ENCODE measurements around the gene EFTUD2. TPM values are rescaled to one million over a fixed set of nuclear protein-coding genes. Genes with fewer than 3 reads are reported as not detected.

The EFTUD2 gene
- polyA plus RNA-seq, 3 donors = 82.9 to 144 (median 104) TPM

DNA sequence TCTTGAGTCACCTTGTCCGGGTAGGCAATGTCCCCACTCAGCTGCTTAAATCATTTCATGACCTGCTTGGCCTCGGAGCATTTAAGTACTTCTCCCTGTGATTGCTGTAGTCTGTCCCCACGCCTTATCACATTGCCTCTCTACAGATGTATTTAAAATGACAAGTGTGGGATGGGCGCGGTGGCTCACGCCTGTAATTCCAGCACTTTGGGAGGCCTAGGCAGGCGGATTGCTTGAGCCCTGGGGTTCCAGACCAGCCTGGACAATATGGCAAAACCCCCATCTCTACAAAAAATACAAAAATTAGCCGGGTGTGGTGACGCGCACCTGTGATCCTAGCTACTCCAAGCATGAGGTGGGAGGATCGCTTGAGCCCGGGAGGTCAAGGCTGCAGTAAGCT is 67.9 kb downstream of the EFTUD2 start:
- H3K4me1 ChIP-seq (ENCODE audit: control insufficient read depth in 1 of 2, insufficient read depth in 2 of 2, low read length in 2 of 2) = peaks cover 10 to 20% of the 10 kb centered on the region in 2 donors
- no peak for DNase-seq
- no peak overlapping the region for H3K27ac ChIP-seq (ENCODE audit: low read depth in 1 of 2, low read length in 2 of 2)
- peaks cover 0 to 12% of the 10 kb centered on the region in 2 donors for H3K9me3 ChIP-seq (replicated peaks in 1 of 2; ENCODE audit: control insufficient read depth in 1 of 2, insufficient read depth in 1 of 2, low read length in 2 of 2)
- Mint-ChIP-seq H3K36me3 (peaks cover 0 to 5% of the 10 kb centered on the region in 2 donors), H3K27me3 (ENCODE audit: low read depth in 3 of 3) (peaks cover 75 to 90% (median 78%) of the 10 kb centered on the region in 3 donors), H3K4me1 (peaks cover 11% of the 10 kb centered on the region), H3K27ac (no peak overlapping the region), H3K9me3 (peaks cover 0 to 26% (median 6%) of the 10 kb centered on the region in 7 donors), H3K4me3 (peak overlapping the region in 1 of 2 donors; percentile 75)
- TF ChIP-seq, protein P1, sequence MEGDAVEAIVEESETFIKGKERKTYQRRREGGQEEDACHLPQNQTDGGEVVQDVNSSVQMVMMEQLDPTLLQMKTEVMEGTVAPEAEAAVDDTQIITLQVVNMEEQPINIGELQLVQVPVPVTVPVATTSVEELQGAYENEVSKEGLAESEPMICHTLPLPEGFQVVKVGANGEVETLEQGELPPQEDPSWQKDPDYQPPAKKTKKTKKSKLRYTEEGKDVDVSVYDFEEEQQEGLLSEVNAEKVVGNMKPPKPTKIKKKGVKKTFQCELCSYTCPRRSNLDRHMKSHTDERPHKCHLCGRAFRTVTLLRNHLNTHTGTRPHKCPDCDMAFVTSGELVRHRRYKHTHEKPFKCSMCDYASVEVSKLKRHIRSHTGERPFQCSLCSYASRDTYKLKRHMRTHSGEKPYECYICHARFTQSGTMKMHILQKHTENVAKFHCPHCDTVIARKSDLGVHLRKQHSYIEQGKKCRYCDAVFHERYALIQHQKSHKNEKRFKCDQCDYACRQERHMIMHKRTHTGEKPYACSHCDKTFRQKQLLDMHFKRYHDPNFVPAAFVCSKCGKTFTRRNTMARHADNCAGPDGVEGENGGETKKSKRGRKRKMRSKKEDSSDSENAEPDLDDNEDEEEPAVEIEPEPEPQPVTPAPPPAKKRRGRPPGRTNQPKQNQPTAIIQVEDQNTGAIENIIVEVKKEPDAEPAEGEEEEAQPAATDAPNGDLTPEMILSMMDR (IDR thresholded peaks at IDR 0.05) = no peak
- no peaks in the 10 kb centered on the region for H4K20me1 ChIP-seq (ENCODE audit: insufficient read depth, low read length)
- no peak overlapping the region for H3K4me2 ChIP-seq (replicated peaks; ENCODE audit: extremely low read depth, low read length, poor library complexity, severe bottlenecking)
- H3K79me2 ChIP-seq (ENCODE audit: insufficient read depth, low read length) = no peaks in the 10 kb centered on the region
- no peak overlapping the region for H3K4me3 ChIP-seq (replicated peaks in 1 of 3; ENCODE audit: low read depth in 2 of 3, low read length in 3 of 3)
- H2AFZ ChIP-seq (ENCODE audit: insufficient read depth, low read depth, low read length, poor library complexity, severe bottlenecking) = no peak overlapping the region
- H3K36me3 ChIP-seq (replicated peaks in 1 of 2; ENCODE audit: control insufficient read depth in 1 of 2, insufficient read depth in 2 of 2, low read length in 2 of 2) = no peaks in the 10 kb centered on the region
- H3K27me3 ChIP-seq (ENCODE audit: control insufficient read depth in 2 of 2, insufficient read depth in 2 of 2, low read length in 2 of 2) = peaks cover 48 to 75% of the 10 kb centered on the region in 2 donors
- no peak overlapping the region for H3K9ac ChIP-seq (ENCODE audit: insufficient read depth, low read length, poor library complexity, severe bottlenecking)
- intact Hi-C loops (cut with micrococcal nuclease) = no loop called here
- WGBS (ENCODE audit: insufficient coverage) = 94% methylated on average over 3 of the region's 12 CpGs

DNA sequence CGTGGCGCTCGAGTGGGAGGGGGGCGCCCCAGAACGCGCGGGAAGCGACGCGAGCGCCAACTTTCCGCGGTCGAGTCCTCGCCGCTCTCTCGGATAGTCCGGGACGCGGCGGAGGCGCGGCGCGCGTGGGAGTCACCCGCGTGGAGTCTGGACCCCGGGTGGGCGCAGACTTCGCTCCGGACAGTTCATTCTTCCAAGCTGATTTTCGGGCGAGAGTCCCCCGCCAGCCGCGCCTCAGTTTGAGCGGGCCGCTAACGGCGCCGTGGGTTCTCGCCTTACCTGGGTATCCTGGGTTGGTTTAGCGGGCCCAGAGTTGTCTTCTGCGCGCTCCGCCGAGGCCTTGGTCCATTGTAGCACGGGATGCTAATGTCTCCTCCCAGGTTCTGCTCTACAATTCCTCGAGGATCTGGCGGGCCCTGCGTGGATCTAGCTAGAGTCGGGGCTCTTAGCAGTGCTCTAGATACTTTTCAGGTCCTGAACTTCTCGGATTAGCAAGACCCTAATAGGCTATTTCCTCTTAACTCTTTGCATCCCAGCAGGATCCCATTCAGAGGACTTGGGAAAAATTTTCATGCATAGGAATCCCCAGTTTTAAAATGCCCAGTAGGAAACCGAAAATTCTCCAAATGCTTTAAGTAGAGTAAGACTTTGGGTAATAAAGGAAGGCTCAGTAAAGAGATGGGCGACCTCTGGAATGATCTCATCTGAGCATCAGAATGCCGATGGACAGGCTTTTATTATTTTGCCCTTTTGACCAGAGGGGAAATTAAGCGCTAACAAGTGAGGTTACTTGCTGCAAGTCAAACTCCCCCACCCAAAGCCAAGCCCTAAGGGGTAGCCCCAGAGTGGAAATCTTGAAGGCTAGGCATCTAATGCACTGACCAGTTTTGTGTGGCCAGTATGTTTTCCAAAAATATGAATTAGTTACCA is 68.6 kb downstream of the EFTUD2 start:
- H3K27me3 Mint-ChIP-seq (ENCODE audit: low read depth in 3 of 3) = peaks cover 76 to 95% (median 76%) of the 10 kb centered on the region in 3 donors
- H3K36me3 ChIP-seq (replicated peaks in 1 of 2; ENCODE audit: control insufficient read depth in 1 of 2, insufficient read depth in 2 of 2, low read length in 2 of 2) = no peaks in the 10 kb centered on the region
- H3K27ac ChIP-seq (ENCODE audit: low read depth in 1 of 2, low read length in 2 of 2) = no peak overlapping the region
- H3K9ac ChIP-seq (ENCODE audit: insufficient read depth, low read length, poor library complexity, severe bottlenecking) = peak overlapping the region; percentile 0
- peak overlapping the region; percentile 73 for H3K4me2 ChIP-seq (replicated peaks; ENCODE audit: extremely low read depth, low read length, poor library complexity, severe bottlenecking)
- TF ChIP-seq, protein P1 (IDR thresholded peaks at IDR 0.05) = no peak
- H3K4me1 Mint-ChIP-seq = peaks cover 11% of the 10 kb centered on the region
- intact Hi-C loops (cut with micrococcal nuclease) = no loop called here
- WGBS (ENCODE audit: insufficient coverage) = 3% methylated on average over 55 of the region's 58 CpGs
- H3K4me3 ChIP-seq (replicated peaks in 1 of 3; ENCODE audit: low read depth in 2 of 3, low read length in 3 of 3) = peak overlapping the region in 1 of 3 experiments; percentile 60
- H3K9me3 Mint-ChIP-seq = peaks cover 0 to 28% (median 6%) of the 10 kb centered on the region in 7 donors
- no peak overlapping the region for H3K27ac Mint-ChIP-seq
- no peaks in the 10 kb centered on the region for H4K20me1 ChIP-seq (ENCODE audit: insufficient read depth, low read length)
- no peaks in the 10 kb centered on the region for H3K79me2 ChIP-seq (ENCODE audit: insufficient read depth, low read length)
- peaks cover 10 to 20% of the 10 kb centered on the region in 2 donors for H3K4me1 ChIP-seq (ENCODE audit: control insufficient read depth in 1 of 2, insufficient read depth in 2 of 2, low read length in 2 of 2)
- peaks cover 0 to 5% of the 10 kb centered on the region in 2 donors for H3K36me3 Mint-ChIP-seq
- H3K4me3 Mint-ChIP-seq = peak overlapping the region; percentile 71 to 85
- H3K9me3 ChIP-seq (replicated peaks in 1 of 2; ENCODE audit: control insufficient read depth in 1 of 2, insufficient read depth in 1 of 2, low read length in 2 of 2) = peaks cover 0 to 12% of the 10 kb centered on the region in 2 donors
- peak overlapping the region; percentile 67 for H2AFZ ChIP-seq (ENCODE audit: insufficient read depth, low read depth, low read length, poor library complexity, severe bottlenecking)
- DNase-seq = no peak
- peaks cover 48 to 79% of the 10 kb centered on the region in 2 donors for H3K27me3 ChIP-seq (ENCODE audit: control insufficient read depth in 2 of 2, insufficient read depth in 2 of 2, low read length in 2 of 2)

All from CD14-positive monocyte (primary cell).